ENCODE measurements around the gene ADGRB2.

DNA sequence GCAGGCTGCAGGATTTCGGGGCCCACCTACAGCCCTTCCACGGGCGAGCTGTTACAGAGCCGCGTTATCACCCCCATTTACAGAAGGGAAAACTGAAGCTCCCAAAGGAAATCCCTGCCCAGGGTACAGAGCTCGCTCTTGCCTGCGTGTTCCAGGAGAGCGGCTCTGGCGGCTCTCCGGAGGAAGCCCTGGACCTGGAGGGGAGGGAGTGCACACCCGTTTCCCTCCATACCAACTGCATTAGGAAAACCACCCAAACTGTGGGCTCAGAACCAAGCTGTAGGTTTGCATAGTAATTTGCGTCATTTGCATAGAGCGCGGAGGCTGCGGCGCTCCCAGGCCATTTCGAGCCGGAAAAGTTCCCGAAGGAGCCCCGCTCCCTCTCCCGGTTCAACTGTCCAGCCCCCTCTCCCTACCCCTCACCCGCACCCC lies 24.7 kb upstream of the ADGRB2 start:
- TF ChIP-seq, protein P1, sequence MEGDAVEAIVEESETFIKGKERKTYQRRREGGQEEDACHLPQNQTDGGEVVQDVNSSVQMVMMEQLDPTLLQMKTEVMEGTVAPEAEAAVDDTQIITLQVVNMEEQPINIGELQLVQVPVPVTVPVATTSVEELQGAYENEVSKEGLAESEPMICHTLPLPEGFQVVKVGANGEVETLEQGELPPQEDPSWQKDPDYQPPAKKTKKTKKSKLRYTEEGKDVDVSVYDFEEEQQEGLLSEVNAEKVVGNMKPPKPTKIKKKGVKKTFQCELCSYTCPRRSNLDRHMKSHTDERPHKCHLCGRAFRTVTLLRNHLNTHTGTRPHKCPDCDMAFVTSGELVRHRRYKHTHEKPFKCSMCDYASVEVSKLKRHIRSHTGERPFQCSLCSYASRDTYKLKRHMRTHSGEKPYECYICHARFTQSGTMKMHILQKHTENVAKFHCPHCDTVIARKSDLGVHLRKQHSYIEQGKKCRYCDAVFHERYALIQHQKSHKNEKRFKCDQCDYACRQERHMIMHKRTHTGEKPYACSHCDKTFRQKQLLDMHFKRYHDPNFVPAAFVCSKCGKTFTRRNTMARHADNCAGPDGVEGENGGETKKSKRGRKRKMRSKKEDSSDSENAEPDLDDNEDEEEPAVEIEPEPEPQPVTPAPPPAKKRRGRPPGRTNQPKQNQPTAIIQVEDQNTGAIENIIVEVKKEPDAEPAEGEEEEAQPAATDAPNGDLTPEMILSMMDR (IDR thresholded peaks at IDR 0.05): no peak
- TF ChIP-seq POLR2A (IDR thresholded peaks at IDR 0.05): no peak
